Measurements from ENCODE around the gene CHURC1.

Gene CHURC1

GRCh38 chr14:64899958-64900357, 14.3 kb upstream of the CHURC1 start:
- H3K4me1 ChIP-seq (ENCODE audit: control insufficient read depth, low read length) = no peaks in the 10 kb centered on the region
- no peaks in the 10 kb centered on the region for H4K20me1 ChIP-seq (ENCODE audit: control insufficient read depth, insufficient read depth, low read depth, low read length)
- TF ChIP-seq, protein P1, sequence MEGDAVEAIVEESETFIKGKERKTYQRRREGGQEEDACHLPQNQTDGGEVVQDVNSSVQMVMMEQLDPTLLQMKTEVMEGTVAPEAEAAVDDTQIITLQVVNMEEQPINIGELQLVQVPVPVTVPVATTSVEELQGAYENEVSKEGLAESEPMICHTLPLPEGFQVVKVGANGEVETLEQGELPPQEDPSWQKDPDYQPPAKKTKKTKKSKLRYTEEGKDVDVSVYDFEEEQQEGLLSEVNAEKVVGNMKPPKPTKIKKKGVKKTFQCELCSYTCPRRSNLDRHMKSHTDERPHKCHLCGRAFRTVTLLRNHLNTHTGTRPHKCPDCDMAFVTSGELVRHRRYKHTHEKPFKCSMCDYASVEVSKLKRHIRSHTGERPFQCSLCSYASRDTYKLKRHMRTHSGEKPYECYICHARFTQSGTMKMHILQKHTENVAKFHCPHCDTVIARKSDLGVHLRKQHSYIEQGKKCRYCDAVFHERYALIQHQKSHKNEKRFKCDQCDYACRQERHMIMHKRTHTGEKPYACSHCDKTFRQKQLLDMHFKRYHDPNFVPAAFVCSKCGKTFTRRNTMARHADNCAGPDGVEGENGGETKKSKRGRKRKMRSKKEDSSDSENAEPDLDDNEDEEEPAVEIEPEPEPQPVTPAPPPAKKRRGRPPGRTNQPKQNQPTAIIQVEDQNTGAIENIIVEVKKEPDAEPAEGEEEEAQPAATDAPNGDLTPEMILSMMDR (IDR thresholded peaks at IDR 0.05; ENCODE audit: low read depth, low read length, poor library complexity, severe bottlenecking) = no peak
- no peak for TF ChIP-seq EZH2phosphoT487 (IDR thresholded peaks at IDR 0.05; ENCODE audit: borderline replicate concordance, low read length)
- no peaks in the 10 kb centered on the region for H3K36me3 ChIP-seq (ENCODE audit: control insufficient read depth, low read length)
- H3K79me2 ChIP-seq (ENCODE audit: control insufficient read depth, low read length) = no peaks in the 10 kb centered on the region
- H3K4me3 ChIP-seq (ENCODE audit: low read length) = no peak overlapping the region
- no peaks in the 10 kb centered on the region for H3K9me3 ChIP-seq (ENCODE audit: control insufficient read depth, insufficient read depth, low read length)
- H3K9me2 ChIP-seq (replicated peaks; ENCODE audit: control insufficient read depth, low read length) = no peaks in the 10 kb centered on the region
- no peak overlapping the region for H3K27ac ChIP-seq (ENCODE audit: low read depth, low read length)
- H3F3A ChIP-seq (ENCODE audit: control insufficient read depth, insufficient read depth) = no peaks in the 10 kb centered on the region
- H3K27me3 ChIP-seq (ENCODE audit: control insufficient read depth, low read length) = peaks cover 25% of the 10 kb centered on the region
- H3K4me2 ChIP-seq (ENCODE audit: low read length) = no peak overlapping the region

GRCh38 chr14:64906022-64906421, 8.2 kb upstream of the CHURC1 start:
- H3K4me3 ChIP-seq (ENCODE audit: low read length) = no peak overlapping the region
- TF ChIP-seq, protein P1 (IDR thresholded peaks at IDR 0.05; ENCODE audit: low read depth, low read length, poor library complexity, severe bottlenecking) = no peak
- no peak for TF ChIP-seq EZH2phosphoT487 (IDR thresholded peaks at IDR 0.05; ENCODE audit: borderline replicate concordance, low read length)
- H3F3A ChIP-seq (ENCODE audit: control insufficient read depth, insufficient read depth) = no peaks in the 10 kb centered on the region
- no peaks in the 10 kb centered on the region for H3K36me3 ChIP-seq (ENCODE audit: control insufficient read depth, low read length)
- H3K27me3 ChIP-seq (ENCODE audit: control insufficient read depth, low read length) = peaks cover 29% of the 10 kb centered on the region
- no peaks in the 10 kb centered on the region for H3K9me2 ChIP-seq (replicated peaks; ENCODE audit: control insufficient read depth, low read length)
- H3K4me1 ChIP-seq (ENCODE audit: control insufficient read depth, low read length) = no peaks in the 10 kb centered on the region
- H3K79me2 ChIP-seq (ENCODE audit: control insufficient read depth, low read length) = no peaks in the 10 kb centered on the region
- H3K4me2 ChIP-seq (ENCODE audit: low read length) = no peak overlapping the region
- H3K27ac ChIP-seq (ENCODE audit: low read depth, low read length) = no peak overlapping the region
- no peaks in the 10 kb centered on the region for H4K20me1 ChIP-seq (ENCODE audit: control insufficient read depth, insufficient read depth, low read depth, low read length)
- no peaks in the 10 kb centered on the region for H3K9me3 ChIP-seq (ENCODE audit: control insufficient read depth, insufficient read depth, low read length)

DNA sequence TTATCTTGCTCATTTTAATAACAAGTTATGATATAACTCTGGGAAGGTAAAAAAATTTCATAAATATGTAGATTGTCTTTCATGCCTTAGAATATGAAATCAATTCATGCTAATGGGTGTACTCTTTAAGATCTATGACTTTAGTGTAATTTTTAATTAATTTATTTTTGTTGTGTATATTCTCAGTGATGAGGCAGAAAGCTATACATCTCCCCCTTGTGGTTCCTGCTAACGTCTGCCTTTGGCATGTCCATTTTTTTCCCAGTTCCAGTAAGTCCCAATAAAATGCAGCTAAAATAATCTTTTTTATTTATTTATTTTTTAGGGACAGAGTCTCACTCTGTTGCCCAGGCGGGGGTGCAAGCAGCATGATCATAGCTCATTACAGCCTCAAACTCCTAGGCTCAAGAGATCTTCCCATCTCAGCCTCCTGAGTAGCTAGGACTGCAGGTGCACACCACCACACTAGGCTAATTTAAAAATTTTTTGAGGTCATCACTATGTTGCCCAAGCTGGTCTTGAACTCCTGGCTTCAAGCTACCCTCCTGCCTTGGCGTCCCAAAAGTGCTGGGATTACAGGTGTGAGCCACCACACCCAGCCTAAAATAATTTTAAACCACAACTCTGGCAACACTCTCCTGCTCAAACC, 3.3 kb upstream of the CHURC1 start:
- Histone ChIP-seq H3K9me3 (ENCODE audit: control insufficient read depth, insufficient read depth, low read length) (no peaks in the 10 kb centered on the region), H3K27ac (ENCODE audit: low read depth, low read length) (no peak overlapping the region), H3K79me2 (ENCODE audit: control insufficient read depth, low read length) (peaks cover 22% of the 10 kb centered on the region), H4K20me1 (ENCODE audit: control insufficient read depth, insufficient read depth, low read depth, low read length) (peaks cover 11% of the 10 kb centered on the region; the same call in 1 of the 2 replicates), H3K4me3 (ENCODE audit: low read length) (no peak overlapping the region), H3K36me3 (ENCODE audit: control insufficient read depth, low read length) (peaks cover 12% of the 10 kb centered on the region), H3K9me2 (replicated peaks; ENCODE audit: control insufficient read depth, low read length) (no peaks in the 10 kb centered on the region), H3K4me2 (ENCODE audit: low read length) (no peak overlapping the region), H3K27me3 (ENCODE audit: control insufficient read depth, low read length) (peaks cover 21% of the 10 kb centered on the region), H3K4me1 (ENCODE audit: control insufficient read depth, low read length) (peaks cover 16% of the 10 kb centered on the region), H3F3A (ENCODE audit: control insufficient read depth, insufficient read depth) (no peaks in the 10 kb centered on the region)
- TF ChIP-seq, protein P1 (IDR thresholded peaks at IDR 0.05; ENCODE audit: low read depth, low read length, poor library complexity, severe bottlenecking) = no peak
- TF ChIP-seq EZH2phosphoT487 (IDR thresholded peaks at IDR 0.05; ENCODE audit: borderline replicate concordance, low read length) = no peak

Measured in DOHH2 (cell line).